Upper lobe of left lung (tissue), 4 donors: ENCODE measurements around the gene AKAP6.

ENCODE experiments used
- CTCF ChIP-seq, 6 experiments: fragments of 450-650 bp in 4 of 6; fragments of 200-600 bp in 2 of 6; sonication (generic) in 2 of 6; IDR thresholded peaks; one replicate each; pipeline ENCODE4 v1.5.1; 2016 to 2019; ENCODE audit warnings: antibody characterized with exemption in 6 of 6
- EP300 ChIP-seq, 4 donors: sonication (generic); formaldehyde crosslinking; IDR thresholded peaks; one replicate each; pipeline ENCODE4 v1.5.1; 2017; ENCODE audit warnings: antibody characterized with exemption in 4 of 4, control low read depth in 2 of 4
- POLR2A ChIP-seq, 4 donors: fragments of 450-650 bp; IDR thresholded peaks; one replicate each; pipeline ENCODE4 v1.5.1; 2016 to 2017; ENCODE audit warnings: antibody characterized with exemption in 4 of 4, mild to moderate bottlenecking in 2 of 4
- POLR2AphosphoS5 ChIP-seq, 2 donors: sonication (generic); formaldehyde crosslinking; IDR thresholded peaks; one replicate each; pipeline ENCODE4 v1.5.1; 2017; ENCODE audit warnings: antibody characterized with exemption in 2 of 2

GRCh38 chr14:32366256-32366879 lies 37.3 kb downstream of the AKAP6 start:
- no peak for TF ChIP-seq CTCF (IDR thresholded peaks at IDR 0.05)
- no peak for TF ChIP-seq POLR2A (IDR thresholded peaks at IDR 0.05)
- TF ChIP-seq EP300 (IDR thresholded peaks at IDR 0.05), result no peak
- no peak for TF ChIP-seq POLR2AphosphoS5 (IDR thresholded peaks at IDR 0.05)
